HPDE6-E6E7 (cell line): ENCODE data around the gene SNX2.
"Not testable (repeated sequence)": the region's sequence is repeated elsewhere in the genome, so short reads cannot be mapped to it uniquely, and the experiment has no call there.

Experiments used
- DNase-seq: peaks from one replicate; pipeline ENCODE4 v3.0.0; 2011; ENCODE audit warnings: missing footprints; ENCODE audit errors: extremely low spot score

SNX2 gene

DNA sequence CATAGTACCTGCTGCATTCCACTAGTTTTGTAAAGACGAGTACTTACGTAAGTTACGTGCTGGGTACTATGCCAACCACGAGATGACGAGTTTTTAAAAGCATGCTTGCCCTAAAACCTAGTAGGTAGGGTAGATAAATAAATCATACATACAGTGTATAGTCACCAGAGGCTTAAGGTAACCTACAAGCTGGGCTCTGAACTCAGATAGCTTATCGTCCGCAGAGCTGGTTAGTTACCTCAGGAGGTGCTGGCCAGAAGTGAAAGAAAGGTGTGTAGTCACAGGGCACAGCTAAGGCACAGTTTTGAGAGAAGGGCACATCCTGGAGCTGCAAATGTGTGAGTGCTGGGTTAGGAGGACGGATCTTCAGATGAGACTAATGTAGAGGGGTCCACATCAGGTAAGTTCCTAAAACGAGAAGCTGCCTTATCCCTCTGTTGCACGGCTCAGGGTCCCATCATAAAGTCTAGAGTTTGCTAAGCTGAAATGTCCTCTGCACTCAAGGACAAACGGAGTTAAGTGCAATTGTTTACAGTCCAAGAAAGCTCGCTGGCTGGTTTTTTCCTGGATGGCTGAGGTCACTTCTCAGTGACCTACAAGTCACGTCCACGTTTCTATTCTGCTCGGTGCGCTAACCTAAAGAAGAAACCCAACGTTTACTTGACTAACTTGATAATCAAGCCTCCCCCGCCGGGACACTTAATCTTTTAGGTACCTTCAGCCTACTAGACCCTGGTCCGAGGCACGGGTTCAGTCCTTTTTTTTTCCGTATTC, 69.4 kb downstream of the SNX2 start:
- DNase-seq, result no peak

- no peak for DNase-seq
Observed at GRCh38 chr5:122844910-122845228, 70.0 kb downstream of the SNX2 start.

GRCh38 chr5:122845229-122846050, 70.6 kb downstream of the SNX2 start, which contains the start of gene SNX24:
TSS of gene SNX24 (plus strand) at chr5:122845613. CDS start at chr5:122845634, 21 bp downstream.
- peak; percentile 65 for DNase-seq

- peak; percentile 40 for DNase-seq
Observed at GRCh38 chr5:122846051-122846550, 71.2 kb downstream of the SNX2 start.

DNA sequence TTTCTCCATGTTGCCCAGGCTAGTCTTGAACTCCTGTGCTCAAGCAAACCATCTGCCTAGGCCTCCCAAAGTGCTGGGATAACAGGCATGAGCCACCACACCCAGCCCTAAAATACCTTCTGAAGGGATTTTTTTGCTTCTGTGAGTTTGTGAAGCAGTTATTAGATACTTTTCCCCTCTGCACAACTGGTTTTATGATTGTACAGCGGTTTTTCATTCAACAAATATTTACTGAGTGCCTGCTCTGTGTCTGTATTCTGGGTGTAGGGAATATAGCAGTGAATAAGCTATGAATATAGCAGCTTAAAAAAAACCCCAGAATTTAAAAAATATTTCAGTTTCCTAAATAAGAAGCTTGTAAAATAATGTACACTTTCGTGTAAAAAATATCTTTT, 72.8 kb downstream of the SNX2 start:
- DNase-seq, result no peak

GRCh38 chr5:122849771-122850170, 74.9 kb downstream of the SNX2 start:
- peak; percentile 19 for DNase-seq

DNA sequence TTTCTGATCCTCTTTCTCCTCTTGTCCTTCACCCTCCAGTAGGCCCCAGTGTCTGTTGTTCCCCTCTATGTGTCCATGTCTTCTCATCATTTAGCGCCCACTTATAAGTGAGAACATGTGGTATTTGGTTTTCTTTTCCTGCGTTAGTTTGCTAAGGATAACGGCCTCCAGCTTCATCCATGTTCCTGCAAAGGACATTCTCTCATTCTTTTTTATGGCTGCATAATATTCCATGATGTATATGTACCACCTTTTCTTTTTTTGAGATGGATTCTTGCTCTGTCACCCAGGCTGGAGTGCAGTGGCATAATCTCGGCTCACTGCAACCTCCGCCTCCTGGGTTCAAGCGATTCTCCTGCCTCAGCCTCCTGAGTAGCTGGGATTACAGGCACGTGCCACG, 82.7 kb downstream of the SNX2 start:
- not testable (repeated sequence) for DNase-seq

GRCh38 chr5:122858451-122858850, 83.6 kb downstream of the SNX2 start:
- no peak for DNase-seq

DNA sequence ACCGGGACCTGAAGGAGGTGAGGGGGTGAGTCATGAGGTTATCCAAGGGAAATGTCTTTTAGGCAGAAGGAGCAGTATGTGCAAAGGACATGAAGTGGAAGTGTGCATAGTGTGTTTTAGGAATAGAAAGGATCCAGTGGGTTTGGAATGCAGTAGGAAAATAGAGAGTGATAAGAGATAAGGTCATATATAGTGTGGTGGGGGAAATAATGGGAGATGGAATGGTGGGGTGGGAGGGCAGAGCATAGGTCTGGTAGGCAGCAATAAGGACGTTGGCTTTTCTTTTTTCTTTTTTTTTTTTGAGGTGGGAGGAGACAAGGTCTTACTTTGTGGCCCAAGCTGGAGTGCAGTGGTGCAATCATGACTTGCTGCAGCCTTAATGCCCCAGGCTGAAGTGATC, 88.4 kb downstream of the SNX2 start:
- DNase-seq, result no peak

GRCh38 chr5:122863721-122864120, 88.8 kb downstream of the SNX2 start:
- no peak for DNase-seq

GRCh38 chr5:122864400-122864799, 89.5 kb downstream of the SNX2 start:
- DNase-seq, result no peak

DNA sequence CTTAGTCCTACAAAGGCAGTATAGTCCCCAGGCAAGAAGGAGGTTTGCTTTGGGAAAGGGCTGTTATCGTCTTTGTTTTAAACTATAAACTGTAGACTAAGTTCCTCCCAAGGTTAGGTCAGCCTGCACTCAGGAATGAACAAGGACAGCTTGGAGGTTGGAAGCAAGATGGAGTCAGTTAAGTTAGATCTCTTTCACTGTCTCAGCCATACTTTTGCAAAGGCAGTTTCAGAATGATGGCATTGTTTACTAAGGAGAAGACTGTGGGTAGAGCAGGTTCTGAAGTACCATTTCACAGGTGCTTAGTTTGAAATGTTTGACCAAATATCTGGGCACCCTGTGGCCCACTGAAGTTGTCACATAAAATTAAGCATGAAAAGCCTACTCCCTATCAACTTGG, 90.0 kb downstream of the SNX2 start:
- no peak for DNase-seq

- no peak for DNase-seq
Observed at GRCh38 chr5:122870219-122870856, 95.5 kb downstream of the SNX2 start.

DNA sequence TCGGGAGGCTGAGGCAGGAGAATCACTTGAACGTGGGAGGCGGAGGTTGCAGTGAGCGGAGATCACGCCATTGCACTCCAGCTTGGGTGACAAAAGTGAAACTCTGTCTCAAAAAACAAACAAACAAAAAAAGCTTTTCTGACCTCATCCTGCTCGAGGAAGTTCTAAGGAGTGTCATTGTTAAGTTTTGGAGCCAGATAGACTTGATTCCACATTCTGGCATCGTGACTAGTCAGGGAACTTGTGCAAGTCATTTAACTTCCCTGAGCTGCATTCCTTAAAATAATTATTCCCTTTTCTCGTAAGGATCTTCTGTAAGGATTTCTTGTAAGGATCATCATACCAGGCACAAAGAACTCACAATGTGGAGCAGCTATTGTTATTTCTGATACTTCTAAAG, 96.8 kb downstream of the SNX2 start:
- no peak for DNase-seq

- DNase-seq, result no peak
Observed at GRCh38 chr5:122874179-122874875, 99.4 kb downstream of the SNX2 start.

DNA sequence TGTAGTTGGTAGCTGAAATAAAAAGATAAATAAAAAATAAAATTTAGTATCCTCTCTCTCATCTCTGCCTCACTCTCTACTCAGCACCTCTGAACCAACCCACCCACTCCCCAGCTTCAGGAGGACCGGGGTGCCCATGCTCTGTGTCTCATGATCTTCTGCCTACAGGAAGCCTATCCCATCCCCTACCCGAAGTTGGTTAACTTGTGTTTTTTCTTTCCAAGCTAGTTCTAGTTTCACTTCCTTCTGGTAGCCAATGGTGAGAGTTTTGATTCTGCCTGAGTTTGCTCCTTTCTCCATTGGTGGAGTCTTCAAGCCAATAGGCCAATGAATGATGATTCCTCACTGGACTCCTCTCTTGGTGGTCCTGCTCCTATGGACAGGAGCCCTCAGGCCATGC, 102.6 kb downstream of the SNX2 start:
- DNase-seq, result no peak

GRCh38 chr5:122879076-122879475, 104.2 kb downstream of the SNX2 start:
- no peak for DNase-seq
